DMS114 treated with DMSO at 0.1 percent for 48 hours (cell line): ENCODE data around the gene FOXL3.

Experiments
- DNase-seq: peaks from one replicate; lab custom pipeline; 2025; ENCODE audit not compliant: unreplicated experiment; lab: John Stamatoyannopoulos, UW

FOXL3 gene

GRCh38 chr7:265998-266850 lies 23.7 kb upstream of the FOXL3 start:
- no peak for DNase-seq

- DNase-seq, result no peak
Observed at GRCh38 chr7:266851-267840, 22.8 kb upstream of the FOXL3 start.

GRCh38 chr7:268991-269390 lies 21.0 kb upstream of the FOXL3 start:
- DNase-seq, result no peak

- DNase-seq, result no peak
Observed at GRCh38 chr7:269721-270120, 20.2 kb upstream of the FOXL3 start.

GRCh38 chr7:270351-270983 lies 19.5 kb upstream of the FOXL3 start:
- DNase-seq, result no peak

- DNase-seq, result no peak
Observed at GRCh38 chr7:271266-272107, 18.5 kb upstream of the FOXL3 start.

- no peak for DNase-seq
Observed at GRCh38 chr7:272108-272615, 17.8 kb upstream of the FOXL3 start.

- no peak for DNase-seq
Observed at GRCh38 chr7:272631-273030, 17.3 kb upstream of the FOXL3 start.

GRCh38 chr7:273327-273726 lies 16.6 kb upstream of the FOXL3 start:
- DNase-seq, result no peak

GRCh38 chr7:274266-274665 lies 15.7 kb upstream of the FOXL3 start:
- DNase-seq, result no peak

GRCh38 chr7:276230-276835 lies 13.6 kb upstream of the FOXL3 start:
- no peak for DNase-seq

GRCh38 chr7:277228-277627 lies 12.7 kb upstream of the FOXL3 start:
- DNase-seq, result no peak

- DNase-seq, result no peak
Observed at GRCh38 chr7:278081-278480, 11.9 kb upstream of the FOXL3 start.

- DNase-seq, result no peak
Observed at GRCh38 chr7:279821-280220, 10.1 kb upstream of the FOXL3 start.

GRCh38 chr7:280461-280860 lies 9.5 kb upstream of the FOXL3 start:
- no peak for DNase-seq

- no peak for DNase-seq
Observed at GRCh38 chr7:281637-282036, 8.3 kb upstream of the FOXL3 start.

- DNase-seq, result no peak
Observed at GRCh38 chr7:282621-283020, 7.3 kb upstream of the FOXL3 start.

- DNase-seq, result no peak
Observed at GRCh38 chr7:284762-285722, 4.9 kb upstream of the FOXL3 start.

GRCh38 chr7:285731-286130 lies 4.2 kb upstream of the FOXL3 start:
- no peak for DNase-seq
